GM18511 (cell line): ENCODE measurements around the gene BMPR1B.

Experiments
- ATAC-seq: cut with Tn5 transposase; IDR thresholded peaks from one replicate; pipeline ENCODE4 v1.9.1; 2021; ENCODE audit warnings: mild to moderate bottlenecking, moderate library complexity; ENCODE audit not compliant: unreplicated experiment

BMPR1B gene

GRCh38 chr4:94762326-94762725, 4.6 kb downstream of the BMPR1B start:
- ATAC-seq = no peak

GRCh38 chr4:94763005-94763404, 5.2 kb downstream of the BMPR1B start:
- no peak for ATAC-seq

GRCh38 chr4:94763500-94763899, 5.7 kb downstream of the BMPR1B start:
- no peak for ATAC-seq

- ATAC-seq = no peak
Observed at GRCh38 chr4:94764069-94764468, 6.3 kb downstream of the BMPR1B start.

GRCh38 chr4:94765174-94765573, 7.4 kb downstream of the BMPR1B start:
- ATAC-seq = no peak

- no peak for ATAC-seq
Observed at GRCh38 chr4:94765648-94766047, 7.9 kb downstream of the BMPR1B start.

GRCh38 chr4:94766856-94767255, 9.1 kb downstream of the BMPR1B start:
- ATAC-seq = no peak

- no peak for ATAC-seq
Observed at GRCh38 chr4:94767446-94767845, 9.7 kb downstream of the BMPR1B start.

GRCh38 chr4:94782707-94783106, 25.0 kb downstream of the BMPR1B start:
- ATAC-seq = no peak

- no peak for ATAC-seq
Observed at GRCh38 chr4:94791701-94792100, 33.9 kb downstream of the BMPR1B start.

- ATAC-seq = no peak
Observed at GRCh38 chr4:94798808-94799207, 41.1 kb downstream of the BMPR1B start.

GRCh38 chr4:94801016-94801415, 43.3 kb downstream of the BMPR1B start:
- no peak for ATAC-seq

GRCh38 chr4:94802091-94802490, 44.3 kb downstream of the BMPR1B start:
- ATAC-seq = no peak

GRCh38 chr4:94803181-94803580, 45.4 kb downstream of the BMPR1B start:
- ATAC-seq = no peak

- ATAC-seq = no peak
Observed at GRCh38 chr4:94804650-94805049, 46.9 kb downstream of the BMPR1B start.

GRCh38 chr4:94806376-94806775, 48.6 kb downstream of the BMPR1B start:
- ATAC-seq = no peak

- ATAC-seq = no peak
Observed at GRCh38 chr4:94811643-94812042, 53.9 kb downstream of the BMPR1B start.

GRCh38 chr4:94813221-94813620, 55.5 kb downstream of the BMPR1B start:
- ATAC-seq = no peak

GRCh38 chr4:94814237-94814636, 56.5 kb downstream of the BMPR1B start:
- peak; percentile 56 for ATAC-seq

- ATAC-seq = no peak
Observed at GRCh38 chr4:94819371-94820168, 61.8 kb downstream of the BMPR1B start.

- ATAC-seq = no peak
Observed at GRCh38 chr4:94826206-94826605, 68.5 kb downstream of the BMPR1B start.

GRCh38 chr4:94827481-94828110, 69.8 kb downstream of the BMPR1B start:
- no peak for ATAC-seq

- no peak for ATAC-seq
Observed at GRCh38 chr4:94828882-94829281, 71.1 kb downstream of the BMPR1B start.
